Colon (tissue), 2 donors: ENCODE data around the gene ARMH3.
"Not testable (repeated sequence)": the region's sequence is repeated elsewhere in the genome, so short reads cannot be mapped to it uniquely, and the experiment has no call there.

Source experiments
- FAIRE-seq: peaks from 2 replicates; lab custom pipeline; 2012; peaks lifted over from hg19 to GRCh38; lab: Jason Lieb, UNC
- donor health status: control.
- donor health status: control.

ARMH3 gene

GRCh38 chr10:101986624-101986971 lies 69.4 kb downstream of the ARMH3 start:
- FAIRE-seq: no peak

- not testable (repeated sequence) for FAIRE-seq
Measured at GRCh38 chr10:101980677-101981076, 75.3 kb downstream of the ARMH3 start.

GRCh38 chr10:101974091-101974971 lies 81.6 kb downstream of the ARMH3 start:
- no peak for FAIRE-seq

GRCh38 chr10:101972761-101973160 lies 83.2 kb downstream of the ARMH3 start:
- FAIRE-seq: no peak

- no peak for FAIRE-seq
Measured at GRCh38 chr10:101969412-101969922, 86.5 kb downstream of the ARMH3 start.

GRCh38 chr10:101968940-101969321 lies 87.0 kb downstream of the ARMH3 start:
- no peak for FAIRE-seq

- FAIRE-seq: no peak
Measured at GRCh38 chr10:101968286-101968939, 87.6 kb downstream of the ARMH3 start.

GRCh38 chr10:101967713-101968112 lies 88.3 kb downstream of the ARMH3 start:
- no peak for FAIRE-seq

- FAIRE-seq: no peak
Measured at GRCh38 chr10:101967119-101967518, 88.9 kb downstream of the ARMH3 start.

GRCh38 chr10:101965075-101965765 lies 90.8 kb downstream of the ARMH3 start:
- FAIRE-seq: no peak

GRCh38 chr10:101961591-101962498 lies 94.1 kb downstream of the ARMH3 start:
- FAIRE-seq: no peak

GRCh38 chr10:101960879-101961395 lies 95.0 kb downstream of the ARMH3 start:
- no peak for FAIRE-seq

GRCh38 chr10:101959346-101959916 lies 96.5 kb downstream of the ARMH3 start:
- no peak for FAIRE-seq

- FAIRE-seq: no peak
Measured at GRCh38 chr10:101958691-101959090, 97.3 kb downstream of the ARMH3 start.

- FAIRE-seq: no peak
Measured at GRCh38 chr10:101956898-101957297, 99.1 kb downstream of the ARMH3 start.

- no peak for FAIRE-seq
Measured at GRCh38 chr10:101956117-101956516, 99.9 kb downstream of the ARMH3 start.

GRCh38 chr10:101952191-101952590 lies 103.8 kb downstream of the ARMH3 start:
- no peak for FAIRE-seq

GRCh38 chr10:101950213-101950612 lies 105.8 kb downstream of the ARMH3 start:
- no peak for FAIRE-seq

- no peak for FAIRE-seq
Measured at GRCh38 chr10:101941871-101942270, 114.1 kb downstream of the ARMH3 start.

- FAIRE-seq: no peak
Measured at GRCh38 chr10:101940916-101941315, 115.1 kb downstream of the ARMH3 start.

- no peak for FAIRE-seq
Measured at GRCh38 chr10:101939729-101940128, 116.2 kb downstream of the ARMH3 start.
